ENCODE measurements around the gene PPP4R1. TPM values are rescaled to one million over a fixed set of nuclear protein-coding genes. Genes with fewer than 3 reads are reported as not detected.

PPP4R1 gene
- total and polyA plus RNA-seq, 12 donors, result 22.8 to 104 (median 58.0) TPM

GRCh38 chr18:9649164-9649540, 34.8 kb upstream of the PPP4R1 start:
- TF ChIP-seq CTCF (IDR thresholded peaks at IDR 0.05), result no peak
- no peak for TF ChIP-seq POLR2A (IDR thresholded peaks at IDR 0.05)
- Histone ChIP-seq H3K36me3 (replicated peaks in 1 of 2) (no peaks in the 10 kb centered on the region), H3K9me3 (replicated peaks in 1 of 3) (no peaks in the 10 kb centered on the region), H3K27ac (no peak overlapping the region), H3K27me3 (no peaks in the 10 kb centered on the region), H3K4me3 (no peak overlapping the region), H3K4me1 (replicated peaks in 1 of 2) (no peaks in the 10 kb centered on the region)
- DNase-seq, result no peak
- intact Hi-C loops (cut with DNase I), result no loop called here
- 81 to 90% (median 87%) methylated on average over 3 of the region's 3 CpGs for WGBS, 4 donors

GRCh38 chr18:9648431-9649163, 34.2 kb upstream of the PPP4R1 start:
- no peaks in the 10 kb centered on the region for H3K9me3 ChIP-seq (replicated peaks in 1 of 3)
- H3K36me3 ChIP-seq (replicated peaks in 1 of 2), result no peaks in the 10 kb centered on the region
- no peaks in the 10 kb centered on the region for H3K27me3 ChIP-seq
- H3K4me3 ChIP-seq, result no peak overlapping the region
- H3K4me1 ChIP-seq (replicated peaks in 1 of 2), result no peaks in the 10 kb centered on the region
- WGBS, 4 donors, result 93 to 95% (median 94%) methylated on average over 7 of the region's 7 CpGs
- intact Hi-C loops (cut with DNase I), result no loop called here
- DNase-seq, result no peak
- no peak overlapping the region for H3K27ac ChIP-seq
- TF ChIP-seq CTCF (IDR thresholded peaks at IDR 0.05), result no peak
- TF ChIP-seq POLR2A (IDR thresholded peaks at IDR 0.05), result no peak

GRCh38 chr18:9647496-9648323, 33.4 kb upstream of the PPP4R1 start:
- TF ChIP-seq POLR2A (IDR thresholded peaks at IDR 0.05), result no peak
- TF ChIP-seq CTCF (IDR thresholded peaks at IDR 0.05), result no peak
- WGBS, 4 donors, result 72 to 87% (median 84%) methylated on average over 8 of the region's 8 CpGs
- no peaks in the 10 kb centered on the region for H3K9me3 ChIP-seq (replicated peaks in 1 of 3)
- H3K36me3 ChIP-seq (replicated peaks in 1 of 2), result no peaks in the 10 kb centered on the region
- no peak overlapping the region for H3K27ac ChIP-seq
- intact Hi-C loops (cut with DNase I), result no loop called here
- no peaks in the 10 kb centered on the region for H3K27me3 ChIP-seq
- H3K4me1 ChIP-seq (replicated peaks in 1 of 2), result no peaks in the 10 kb centered on the region
- no peak for DNase-seq
- H3K4me3 ChIP-seq, result no peak overlapping the region

GRCh38 chr18:9643549-9643948, 29.2 kb upstream of the PPP4R1 start:
- H3K27me3 ChIP-seq, result no peaks in the 10 kb centered on the region
- no peaks in the 10 kb centered on the region for H3K4me1 ChIP-seq (replicated peaks in 1 of 2)
- 33 to 55% (median 47%) methylated on average over 3 of the region's 3 CpGs for WGBS, 4 donors
- no peak for DNase-seq
- no peaks in the 10 kb centered on the region for H3K36me3 ChIP-seq (replicated peaks in 1 of 2)
- H3K27ac ChIP-seq, result no peak overlapping the region
- H3K4me3 ChIP-seq, result no peak overlapping the region
- TF ChIP-seq CTCF (IDR thresholded peaks at IDR 0.05) (no peak), POLR2A (IDR thresholded peaks at IDR 0.05) (no peak)
- intact Hi-C loops (cut with DNase I), result no loop called here
- no peaks in the 10 kb centered on the region for H3K9me3 ChIP-seq (replicated peaks in 1 of 3)
